Stimulated activated CD4-positive, alpha-beta T cell treated with anti-CD3 and anti-CD28 coated beads, Interleukin-12 subunit alpha, Interleukin-12 subunit beta, amount 100 ng/mL, for 4 hours (primary cell): ENCODE results near the gene ARHGAP26.

Source experiments
- DNase-seq: peaks from one replicate; pipeline ENCODE4 v3.0.0-alpha.2; 2020

ARHGAP26 gene

DNA sequence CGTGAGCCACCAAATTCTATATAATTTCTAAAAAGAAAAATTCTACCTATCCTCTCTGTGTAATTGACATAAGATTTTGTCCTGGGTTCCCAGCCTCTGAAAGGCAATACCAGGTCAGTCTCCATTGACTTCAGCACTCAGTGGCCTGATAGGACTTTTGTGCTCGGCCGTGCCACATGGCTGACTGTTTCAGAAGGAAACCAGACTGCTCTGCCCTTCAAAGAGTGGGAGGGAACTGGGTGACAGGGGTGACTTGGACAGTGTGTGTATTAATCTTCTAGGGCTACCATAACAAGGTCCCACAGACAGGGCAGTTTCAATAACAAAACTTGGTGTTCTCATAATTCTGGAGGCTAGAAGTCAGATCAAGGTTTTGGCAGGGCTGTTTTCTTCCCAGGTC lies 43.0 kb downstream of the ARHGAP26 start:
- DNase-seq = no peak

DNA sequence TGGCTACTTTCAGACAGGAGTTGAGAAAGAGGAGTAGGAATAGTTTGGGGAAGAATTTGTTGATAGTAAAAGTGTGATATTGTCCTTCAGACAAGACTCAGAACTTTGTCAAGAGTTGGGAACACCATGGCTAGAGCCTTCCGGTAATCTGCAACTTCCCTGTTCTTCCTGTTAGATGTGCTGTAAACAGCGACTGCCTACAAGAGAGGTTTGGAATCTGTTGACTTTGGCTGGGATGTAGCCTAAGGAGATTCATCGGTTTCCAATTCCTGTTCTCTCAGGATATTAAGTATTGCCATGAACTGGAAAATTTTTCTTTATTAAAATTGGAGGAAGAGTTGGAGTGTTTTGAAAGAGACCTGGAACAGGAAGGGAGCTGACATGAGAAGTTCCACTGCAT lies 43.9 kb downstream of the ARHGAP26 start:
- no peak for DNase-seq

DNA sequence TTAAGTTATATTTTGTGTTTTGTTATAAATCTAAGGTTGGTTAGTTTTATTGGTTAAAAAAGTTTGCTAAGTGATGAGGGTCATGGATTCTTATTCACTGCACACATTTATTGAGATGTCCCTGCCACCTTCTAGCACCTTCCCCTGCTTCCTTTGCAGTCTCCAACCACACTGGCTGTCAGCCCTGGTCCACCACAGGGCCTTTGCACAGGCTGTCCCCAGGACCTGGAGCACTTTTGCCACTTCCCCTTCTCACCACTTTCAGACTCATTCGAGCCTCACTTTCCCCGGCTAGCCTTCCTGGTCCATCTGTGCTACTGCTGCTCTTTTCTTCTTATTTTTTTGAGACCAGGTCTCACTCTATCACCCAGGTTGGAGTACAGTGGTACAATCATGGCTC lies 45.3 kb downstream of the ARHGAP26 start:
- DNase-seq = no peak

DNA sequence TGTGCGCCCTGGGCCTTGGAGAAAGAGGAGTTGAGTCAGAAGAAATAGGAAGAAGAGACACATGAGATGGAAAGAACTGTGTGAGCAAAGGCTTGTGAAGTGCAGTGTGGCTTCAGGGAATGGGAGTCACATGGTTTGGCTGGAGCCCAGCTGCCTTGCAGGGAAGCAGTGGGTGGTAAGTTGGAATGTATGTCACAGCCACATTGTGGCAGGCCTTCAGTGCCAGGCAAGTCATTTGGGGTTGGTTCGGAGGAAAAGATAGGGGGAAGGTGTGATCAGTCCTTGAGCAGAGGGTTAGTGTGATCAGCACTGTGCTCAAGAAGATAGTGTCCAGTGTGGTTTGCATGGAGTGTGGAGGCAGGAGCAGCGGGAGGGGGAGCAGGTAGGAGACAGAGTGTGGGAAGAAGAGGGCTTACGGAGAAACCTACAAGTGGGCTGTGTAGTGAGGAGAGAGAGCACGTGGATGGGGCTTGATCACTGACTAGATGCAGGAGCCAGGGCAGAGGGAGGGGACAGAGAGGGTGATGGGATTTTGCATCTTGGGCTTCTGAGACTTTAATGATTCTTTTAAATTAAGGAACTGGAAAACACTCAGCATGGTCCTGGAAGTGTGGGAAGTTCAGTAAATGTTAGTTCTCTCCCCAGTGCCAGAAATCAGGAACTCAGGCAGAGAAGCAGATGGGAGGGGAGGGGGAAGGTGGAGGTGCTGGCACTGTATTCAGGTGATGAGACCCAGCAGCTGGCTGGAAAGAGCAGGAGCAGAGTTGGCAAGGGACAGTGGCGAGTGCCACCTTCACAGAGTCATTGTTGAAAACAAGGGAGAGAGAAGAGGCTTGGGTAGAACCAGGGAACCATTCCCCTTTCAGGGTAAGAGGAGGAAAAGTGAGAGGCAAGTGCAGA lies 46.6 kb downstream of the ARHGAP26 start:
- no peak for DNase-seq

DNA sequence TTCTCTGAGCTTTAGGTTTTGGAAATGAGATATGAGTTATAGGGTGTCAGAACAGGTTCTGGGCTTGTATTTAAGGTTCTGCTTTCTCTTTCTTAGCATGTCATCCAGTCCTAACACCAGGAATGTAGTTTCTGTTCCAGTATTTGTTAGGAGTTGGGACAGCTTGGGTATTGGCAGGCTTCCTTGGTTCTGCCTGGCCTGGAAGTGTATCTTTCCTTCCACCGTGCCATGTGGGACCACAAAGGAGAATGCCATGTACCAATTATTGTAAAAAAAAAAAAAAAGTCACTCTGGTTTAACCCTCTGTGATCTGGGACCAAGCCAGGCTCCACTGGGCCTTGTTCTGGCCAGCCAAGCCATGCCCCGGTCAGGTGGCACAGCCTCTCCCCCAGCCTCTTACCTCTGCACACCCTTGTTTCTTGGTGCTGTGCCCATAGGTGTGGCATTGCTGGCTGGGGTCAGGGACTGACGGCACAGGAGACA lies 47.8 kb downstream of the ARHGAP26 start:
- no peak for DNase-seq

DNA sequence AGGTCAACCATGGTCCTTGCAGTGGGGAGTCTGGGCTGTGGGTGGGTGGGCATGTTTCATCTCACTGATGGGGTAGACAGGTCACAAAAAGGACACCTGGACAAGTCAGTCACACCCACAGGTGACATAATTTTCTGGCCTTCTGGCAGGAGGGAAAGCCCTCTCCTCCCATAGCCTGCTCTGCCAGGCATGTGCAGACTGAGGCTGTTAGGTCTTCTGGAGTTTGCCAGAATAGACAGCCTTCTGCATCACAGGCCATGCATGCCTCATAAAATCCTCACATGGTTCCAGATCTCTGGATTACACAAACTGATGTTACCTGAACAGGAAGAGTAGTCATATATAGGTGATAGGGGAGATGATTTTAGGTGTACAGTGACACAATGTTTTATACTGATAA lies 49.1 kb downstream of the ARHGAP26 start:
- DNase-seq = no peak

DNA sequence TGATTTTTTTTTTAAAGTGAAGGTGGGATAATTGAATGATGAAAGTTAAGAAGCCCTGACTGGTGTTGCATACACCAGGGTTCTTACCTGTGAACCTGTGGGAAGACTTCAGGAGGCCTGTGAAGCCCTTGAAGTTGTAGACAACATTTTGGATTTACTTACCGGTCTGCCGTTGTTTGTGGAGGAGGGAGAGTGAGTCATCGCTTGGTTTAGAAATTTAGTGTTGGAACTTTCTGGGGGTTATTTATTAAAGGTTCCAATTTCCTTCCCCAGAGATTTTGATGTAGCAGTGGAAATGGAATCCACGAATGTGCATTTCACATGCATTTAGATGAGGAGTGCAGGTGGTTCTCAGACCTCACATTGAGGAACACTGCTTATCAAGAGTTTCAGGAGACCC lies 49.6 kb downstream of the ARHGAP26 start:
- no peak for DNase-seq

DNA sequence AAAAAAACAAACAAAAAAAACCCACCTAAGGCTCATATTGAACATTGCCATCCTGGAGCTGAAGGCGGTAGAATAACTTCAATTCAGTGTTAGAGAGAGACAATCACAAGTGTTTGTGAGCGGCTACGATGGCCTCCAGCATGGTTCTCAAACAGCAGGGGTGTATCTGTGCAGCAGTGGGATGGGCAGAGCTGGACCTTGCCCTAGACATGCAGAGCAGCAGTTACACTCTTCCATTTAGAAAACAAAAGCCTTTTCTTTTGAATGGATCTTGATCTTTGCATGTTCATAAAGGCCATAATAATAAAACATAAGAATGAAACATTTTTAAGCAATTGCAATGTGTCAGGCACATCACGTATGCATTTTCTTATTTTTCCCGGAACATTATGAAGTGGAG lies 50.3 kb downstream of the ARHGAP26 start:
- no peak for DNase-seq

DNA sequence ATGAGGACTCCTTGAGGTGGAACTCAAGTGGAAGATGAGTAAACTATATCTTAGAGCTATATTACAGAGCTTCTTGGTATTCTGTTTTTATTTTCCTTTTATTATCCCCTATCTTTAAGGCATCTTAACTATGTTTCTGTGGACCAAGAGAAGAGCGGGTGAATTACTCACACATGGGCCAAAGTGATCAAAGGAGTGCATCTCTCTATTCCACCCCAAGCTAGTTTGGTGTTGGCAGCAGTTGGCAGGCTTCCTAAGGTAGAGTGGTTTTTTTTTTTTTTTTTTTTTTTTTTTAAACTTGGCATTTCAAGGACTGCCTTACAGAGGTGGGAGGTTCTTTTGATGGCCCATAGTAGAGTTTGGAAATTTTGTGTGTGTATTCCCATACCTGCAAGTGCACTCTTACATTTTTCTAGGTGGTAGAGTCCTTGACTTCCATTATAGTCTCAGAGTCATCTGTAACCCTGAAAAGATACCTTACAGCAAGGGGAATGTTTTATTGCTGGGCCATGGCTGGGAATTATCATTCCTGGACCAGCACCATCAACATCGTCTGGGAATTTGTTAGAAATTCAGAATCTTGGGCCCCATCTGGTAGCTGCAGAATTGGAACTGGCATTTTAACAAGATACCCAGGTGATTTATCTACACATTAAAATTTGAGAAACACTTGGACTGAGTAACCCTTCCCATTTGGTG lies 51.0 kb downstream of the ARHGAP26 start:
- no peak for DNase-seq

DNA sequence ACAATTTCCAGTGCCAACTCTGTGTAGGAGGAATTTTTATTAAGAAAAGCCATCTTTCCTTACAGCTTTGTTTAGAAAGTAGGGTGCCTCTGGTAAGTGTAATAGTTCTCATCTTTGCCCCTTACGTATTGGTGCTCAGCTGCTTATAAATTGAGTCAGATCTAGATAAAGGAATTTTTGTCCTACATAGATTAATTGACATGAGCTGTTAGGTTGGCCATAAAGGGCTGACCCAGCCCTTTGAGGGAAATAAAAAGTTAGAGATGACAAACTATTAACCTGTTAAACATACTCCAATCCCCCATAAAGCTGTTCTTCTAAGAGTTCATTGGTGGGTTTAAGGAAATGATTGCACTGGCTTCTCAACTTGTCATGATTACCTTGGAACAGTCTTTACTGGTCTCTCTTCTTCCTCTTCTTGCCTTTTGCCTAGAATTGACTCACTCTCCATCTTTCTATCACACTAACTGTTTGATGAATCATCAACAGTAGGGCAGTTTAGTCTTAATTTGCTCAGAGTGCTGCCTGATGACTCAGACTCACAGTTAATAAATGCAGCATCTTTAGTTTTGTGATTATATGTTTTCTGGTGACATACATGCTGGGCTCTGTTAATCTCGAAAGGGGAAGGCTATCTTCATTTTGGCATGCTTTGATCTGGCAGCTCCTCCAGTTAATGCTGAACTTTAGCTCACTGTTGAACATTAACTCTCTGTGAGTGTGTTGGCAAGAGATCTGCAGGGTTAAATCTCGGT lies 51.7 kb downstream of the ARHGAP26 start:
- no peak for DNase-seq

DNA sequence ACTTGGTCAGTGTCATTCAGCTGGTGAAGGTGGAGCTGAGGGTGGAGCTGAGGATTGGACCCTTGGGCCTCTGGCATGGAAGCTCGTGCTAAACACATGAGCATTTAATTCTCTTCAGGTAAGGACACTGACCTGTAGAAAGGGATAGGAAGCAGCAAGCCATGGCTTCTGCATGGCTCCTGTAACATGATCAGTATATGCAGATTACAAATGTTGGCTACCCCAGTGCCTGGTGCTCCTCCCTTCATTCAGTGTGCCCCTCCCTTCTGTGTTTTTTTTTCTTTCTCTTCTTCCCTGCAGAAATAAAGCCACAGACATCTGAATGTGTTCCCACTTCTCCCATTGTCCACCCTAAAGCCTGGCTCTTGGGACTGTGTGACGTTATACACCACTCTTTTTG lies 52.9 kb downstream of the ARHGAP26 start:
- DNase-seq = no peak

DNA sequence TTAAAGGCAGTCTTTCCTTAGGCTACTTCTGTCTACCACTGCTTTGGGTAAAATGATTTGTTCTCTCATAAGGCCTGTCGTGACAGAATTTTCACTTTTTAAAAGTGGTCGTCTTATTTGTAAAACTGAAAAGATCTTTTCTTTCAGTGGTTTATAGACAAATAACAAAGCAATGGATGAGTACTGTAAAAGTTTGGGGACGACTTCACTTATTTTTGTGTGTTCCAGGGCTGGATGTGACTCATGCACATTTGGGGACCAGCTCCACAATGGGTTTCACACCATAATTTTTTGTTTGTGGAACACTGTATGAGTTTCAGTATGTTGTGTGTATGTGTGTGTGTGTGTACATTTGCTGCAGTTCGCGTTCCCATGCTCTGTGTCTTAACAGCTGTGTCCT lies 53.6 kb downstream of the ARHGAP26 start:
- DNase-seq = no peak

DNA sequence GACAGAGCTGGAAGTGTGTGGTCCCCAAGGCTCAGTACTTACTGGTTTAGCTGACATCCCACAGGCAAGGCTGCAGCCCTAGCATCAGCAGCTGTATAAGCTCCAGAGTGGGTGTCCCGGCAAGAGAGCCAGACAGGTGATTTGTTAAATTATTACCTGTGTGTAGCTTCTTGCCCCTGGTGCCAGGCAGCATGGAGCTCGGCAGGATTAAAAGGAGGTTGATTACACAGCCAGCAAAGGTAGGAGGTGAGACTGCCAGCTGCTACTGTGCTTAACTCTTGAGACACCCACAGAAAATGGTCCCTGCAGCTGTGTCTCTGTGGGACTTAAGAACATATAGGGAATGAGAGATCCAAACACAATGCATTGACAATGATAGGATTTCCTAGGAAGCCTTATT lies 54.2 kb downstream of the ARHGAP26 start:
- no peak for DNase-seq

DNA sequence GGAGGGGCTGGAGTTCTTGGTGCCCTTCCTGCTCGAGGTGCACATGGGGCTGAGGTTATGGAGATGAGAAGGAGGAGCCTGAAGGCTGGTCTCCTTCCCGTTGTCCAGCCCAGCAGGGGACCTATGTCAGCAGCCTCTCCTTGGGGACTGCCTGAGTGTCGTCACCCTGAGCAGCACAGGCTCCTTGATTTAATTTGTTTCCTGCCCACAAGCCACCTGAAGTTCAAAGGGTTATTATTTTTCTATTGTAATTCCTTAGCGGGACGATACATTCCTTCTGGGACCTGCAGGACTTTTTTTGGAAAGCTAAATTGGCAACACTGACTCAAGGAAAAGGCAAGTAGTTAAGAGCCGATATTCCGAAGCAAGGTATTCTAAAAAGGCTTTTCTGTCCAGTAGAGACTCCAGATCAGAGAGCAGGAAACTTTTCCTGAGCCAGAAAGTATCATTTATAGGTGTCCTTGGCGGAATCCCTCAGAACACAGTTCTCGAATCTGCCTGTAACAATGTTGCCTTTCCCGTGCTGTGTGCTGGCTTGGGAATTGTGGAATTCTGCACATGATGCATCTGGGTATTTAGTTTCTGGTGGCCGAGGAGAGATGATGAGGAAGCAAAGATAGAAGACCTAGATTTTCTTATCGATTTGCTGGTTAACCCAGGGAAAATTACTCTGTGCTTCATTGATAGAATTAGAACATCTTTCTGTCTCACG lies 55.4 kb downstream of the ARHGAP26 start:
- DNase-seq = no peak

DNA sequence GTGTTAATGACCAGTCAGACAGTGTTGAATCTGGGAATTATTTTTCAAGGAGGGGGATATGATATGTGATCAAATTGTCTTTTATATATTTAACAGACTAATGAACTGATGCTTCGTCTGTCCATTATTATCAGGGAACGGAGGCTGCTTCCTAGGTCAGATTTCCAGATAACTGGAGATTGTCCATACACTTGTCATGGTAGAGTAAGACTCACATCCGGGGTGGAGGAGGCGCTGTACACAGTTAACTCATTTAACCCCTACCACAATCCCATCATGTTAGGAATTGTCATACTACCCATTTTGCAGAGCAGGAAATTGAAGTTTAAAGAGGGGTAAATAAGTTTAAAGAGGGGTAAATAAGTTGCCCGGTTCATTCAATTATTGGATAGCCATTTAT lies 55.9 kb downstream of the ARHGAP26 start:
- DNase-seq = no peak

DNA sequence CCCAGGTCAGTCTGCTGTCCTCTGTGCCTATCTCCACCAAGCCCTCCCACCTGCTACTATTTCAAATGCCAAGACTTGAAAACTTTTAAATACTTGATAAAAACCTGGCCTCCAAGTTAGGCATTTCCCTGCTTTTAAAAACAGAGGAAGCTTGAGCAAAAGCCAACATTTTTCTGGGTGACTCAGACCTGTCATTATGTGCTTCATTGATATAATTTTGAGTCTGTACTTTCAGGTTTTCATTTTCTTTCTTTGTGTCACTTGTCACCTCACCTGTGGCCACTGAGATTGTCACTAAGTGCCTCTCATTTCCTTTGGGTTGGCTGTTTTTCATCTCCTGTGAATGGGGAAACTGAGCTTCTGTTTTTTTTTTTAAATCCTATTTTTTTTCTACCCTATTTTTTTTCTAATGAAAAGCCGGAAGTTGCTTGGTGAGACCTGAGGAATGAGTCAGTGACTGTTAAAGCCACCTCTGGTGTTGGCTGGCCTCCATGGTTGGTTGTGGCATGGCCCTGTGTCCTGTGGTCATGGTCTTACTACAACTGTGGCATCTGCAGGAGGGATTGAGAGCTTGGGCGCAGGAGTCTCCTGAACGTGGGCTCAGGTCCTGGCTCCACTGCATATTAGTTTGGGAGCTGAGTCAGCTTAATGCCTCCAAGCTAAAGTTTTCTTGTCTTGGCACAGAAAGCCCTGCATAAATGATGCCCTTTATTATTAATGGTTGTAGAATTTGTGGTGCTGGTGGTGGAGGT lies 56.7 kb downstream of the ARHGAP26 start:
- DNase-seq = no peak

DNA sequence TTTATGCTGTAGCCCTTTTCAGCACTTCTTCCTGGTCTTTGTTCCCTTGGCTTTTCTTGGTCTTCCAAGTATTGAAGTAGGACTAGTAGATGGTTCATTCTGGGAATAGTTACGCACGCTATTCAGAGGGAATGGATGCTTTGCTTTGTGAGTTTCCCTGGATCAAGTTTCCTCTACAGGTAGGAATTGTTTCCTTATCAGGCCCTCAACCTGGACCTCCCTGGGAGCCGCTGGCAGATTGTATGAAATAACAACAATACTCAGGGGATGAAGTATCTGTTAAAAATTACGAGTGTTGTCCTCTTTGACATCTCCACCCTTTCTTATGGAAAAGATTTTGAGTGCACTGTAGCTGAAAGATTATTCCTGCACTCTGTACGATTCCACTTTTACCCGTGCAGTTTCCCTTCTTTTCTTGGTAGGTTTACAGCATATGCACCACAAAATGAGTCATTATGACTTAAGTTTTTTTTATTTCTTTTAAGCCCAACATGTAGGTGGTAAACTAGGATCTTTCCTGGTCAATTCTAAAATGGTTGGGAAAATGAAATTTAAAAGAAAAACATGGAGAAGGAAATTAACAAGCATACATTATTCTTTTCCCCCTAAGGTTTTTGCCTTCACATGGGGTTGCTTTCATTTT lies 57.9 kb downstream of the ARHGAP26 start:
- DNase-seq = no peak

DNA sequence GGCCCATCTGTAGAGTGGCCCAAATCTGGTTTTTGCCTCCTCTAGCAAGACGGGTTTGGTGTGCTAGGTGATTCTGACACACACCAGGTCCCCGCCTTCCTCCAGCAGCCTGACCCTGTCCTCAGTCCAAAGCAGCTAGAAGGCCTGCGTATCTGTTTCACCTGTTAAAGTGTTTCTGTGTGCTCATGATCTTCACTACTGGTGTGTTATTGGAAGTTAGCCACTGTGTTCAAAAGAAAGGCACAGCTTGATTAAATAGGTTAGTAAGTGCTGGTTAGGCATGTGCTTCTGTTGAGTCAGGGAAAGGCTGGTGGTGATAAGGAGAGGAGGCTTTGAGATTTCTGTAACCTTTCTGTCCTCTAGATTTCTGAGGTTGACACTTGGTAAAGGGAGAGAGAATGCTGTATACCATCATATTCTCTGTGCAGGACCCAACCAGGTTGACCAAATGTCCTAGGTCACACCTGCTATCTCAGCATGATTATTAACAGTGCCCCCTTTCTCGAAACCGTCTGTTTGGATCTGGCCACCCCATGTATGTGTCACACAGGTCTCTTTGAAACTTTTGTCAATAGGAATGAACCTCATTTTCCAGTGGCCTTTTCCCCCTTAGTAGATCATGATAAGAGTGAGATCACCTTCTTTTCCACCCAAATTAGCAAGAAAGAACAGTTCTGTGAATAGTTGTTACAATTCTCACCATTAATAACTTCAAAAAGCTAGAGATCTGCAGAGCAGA lies 58.8 kb downstream of the ARHGAP26 start:
- DNase-seq = no peak

DNA sequence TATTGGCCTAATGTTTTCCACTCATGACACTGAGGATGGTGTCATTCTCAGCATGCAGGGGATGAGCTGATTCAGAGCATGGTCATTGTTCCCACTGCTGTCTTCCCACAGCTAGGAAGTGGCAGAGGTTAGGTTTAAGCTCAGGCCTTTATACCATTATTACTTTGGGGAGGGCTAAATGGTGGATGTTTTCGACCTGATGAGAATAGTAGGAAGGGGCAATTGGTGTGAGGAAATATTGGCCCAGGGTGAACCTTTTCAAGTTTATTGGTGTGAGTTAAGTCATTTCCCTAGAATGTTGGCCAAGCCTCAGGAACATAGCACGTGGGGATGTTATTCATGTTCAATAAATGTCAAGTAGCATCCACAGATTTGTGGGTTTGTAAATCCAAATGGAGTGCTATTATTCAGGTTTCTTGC lies 59.6 kb downstream of the ARHGAP26 start:
- no peak for DNase-seq

DNA sequence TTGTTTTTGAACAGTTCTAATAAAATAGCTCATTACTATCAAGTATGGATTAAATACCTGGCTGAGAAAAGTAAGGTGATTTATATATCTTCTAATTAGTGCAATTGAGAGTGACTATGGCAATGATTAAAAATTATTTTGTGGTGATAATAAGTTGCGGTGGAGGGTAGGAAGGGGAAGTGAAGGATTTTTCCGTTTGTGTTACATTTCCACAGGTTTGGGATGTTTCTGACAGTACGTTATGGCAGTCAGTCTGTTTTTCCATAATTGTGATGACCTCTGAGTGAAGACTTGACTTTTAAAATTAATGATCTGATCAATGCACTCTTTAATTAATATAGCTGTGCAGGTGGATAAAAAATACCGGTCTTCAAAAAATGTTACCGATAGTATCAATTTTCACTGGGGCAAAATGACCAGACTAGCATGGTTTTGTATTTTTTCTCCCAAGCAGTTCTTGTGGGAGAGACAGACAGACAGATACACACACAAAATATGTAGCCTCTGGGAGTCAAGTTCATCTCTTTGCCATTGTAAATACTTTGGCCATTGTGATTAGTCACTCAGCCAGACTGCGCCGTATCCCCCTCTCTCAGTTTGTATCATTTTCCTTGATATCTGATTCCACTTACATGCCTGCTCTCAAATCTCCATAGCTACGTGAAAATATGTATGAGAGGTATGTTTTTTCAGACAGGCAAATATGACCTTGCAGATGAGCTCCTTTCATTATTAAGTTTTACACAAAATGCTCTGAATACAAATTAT lies 60.2 kb downstream of the ARHGAP26 start:
- no peak for DNase-seq
